Parathyroid adenoma (tissue), 2 donors: ENCODE measurements around the gene RFNG.

Experiments
- H2AFZ ChIP-seq: fragments of 300-600 bp; sonication (generic); one replicate; pipeline ENCODE4 v1.7.0; 2017; ENCODE audit warnings: antibody characterized with exemption, mild to moderate bottlenecking
- H3K27ac ChIP-seq: fragments of 300-600 bp; sonication (generic); one replicate; pipeline ENCODE4 v1.7.0; 2017
- H3K27me3 ChIP-seq: fragments of 300-600 bp; sonication (generic); one replicate; pipeline ENCODE4 v1.7.0; 2017; ENCODE audit warnings: low read length; ENCODE audit not compliant: control insufficient read depth, insufficient read depth
- H3K36me3 ChIP-seq: fragments of 300-600 bp; sonication (generic); one replicate; pipeline ENCODE4 v1.7.0; 2017; ENCODE audit warnings: low read length; ENCODE audit not compliant: control insufficient read depth, insufficient read depth
- H3K4me1 ChIP-seq: fragments of 300-600 bp; sonication (generic); one replicate; pipeline ENCODE4 v1.7.0; 2017; ENCODE audit warnings: control low read depth
- H3K4me2 ChIP-seq: fragments of 300-600 bp; sonication (generic); one replicate; pipeline ENCODE4 v1.7.0; 2017; ENCODE audit warnings: low read length
- H3K4me3 ChIP-seq: fragments of 300-600 bp; sonication (generic); one replicate; pipeline ENCODE4 v1.7.0; 2017; ENCODE audit warnings: low read depth, low read length
- H3K79me2 ChIP-seq: fragments of 300-600 bp; sonication (generic); one replicate; pipeline ENCODE4 v1.7.0; 2017; ENCODE audit warnings: control low read depth
- H3K9ac ChIP-seq: fragments of 300-600 bp; sonication (generic); one replicate; pipeline ENCODE4 v1.7.0; 2017; ENCODE audit warnings: mild to moderate bottlenecking
- H3K9me3 ChIP-seq: fragments of 300-600 bp; sonication (generic); one replicate; pipeline ENCODE4 v1.7.0; 2017; ENCODE audit warnings: low read length; ENCODE audit not compliant: control insufficient read depth
- TF ChIP-seq, protein P1 (sequence below): fragments of 300-600 bp; sonication (generic); IDR thresholded peaks from one replicate; pipeline ENCODE4 v1.7.0; 2017; ENCODE audit warnings: antibody characterized with exemption, mild to moderate bottlenecking
- donor health status: primary hyperparathyroidism.

The RFNG gene

DNA sequence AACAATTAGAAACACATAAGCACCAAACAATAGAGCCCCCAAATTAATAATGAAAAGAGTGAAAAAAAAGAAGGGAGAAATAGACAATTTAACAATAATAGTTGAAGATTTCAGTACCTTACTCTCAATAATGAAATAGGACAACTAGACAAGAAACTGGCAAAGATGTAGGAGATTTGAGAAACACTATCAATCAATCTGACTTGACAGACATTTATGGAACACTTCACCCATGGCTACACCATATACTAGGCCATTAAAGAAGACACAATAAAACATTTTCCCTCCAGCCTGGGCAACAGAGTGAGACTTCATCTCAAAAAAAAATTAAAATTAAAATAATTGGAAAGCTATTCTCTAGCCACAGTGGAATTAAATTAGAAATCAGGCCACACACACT, 19.0 kb upstream of the RFNG start:
- H3K36me3 ChIP-seq: no peaks in the 10 kb centered on the region
- H3K4me1 ChIP-seq: peaks cover 5% of the 10 kb centered on the region
- H3K79me2 ChIP-seq: no peaks in the 10 kb centered on the region
- no peak overlapping the region for H3K4me2 ChIP-seq
- H3K4me3 ChIP-seq: no peak overlapping the region
- no peak overlapping the region for H3K9ac ChIP-seq
- no peaks in the 10 kb centered on the region for H3K27me3 ChIP-seq
- no peaks in the 10 kb centered on the region for H3K9me3 ChIP-seq
- no peak overlapping the region for H2AFZ ChIP-seq
- TF ChIP-seq, protein P1, sequence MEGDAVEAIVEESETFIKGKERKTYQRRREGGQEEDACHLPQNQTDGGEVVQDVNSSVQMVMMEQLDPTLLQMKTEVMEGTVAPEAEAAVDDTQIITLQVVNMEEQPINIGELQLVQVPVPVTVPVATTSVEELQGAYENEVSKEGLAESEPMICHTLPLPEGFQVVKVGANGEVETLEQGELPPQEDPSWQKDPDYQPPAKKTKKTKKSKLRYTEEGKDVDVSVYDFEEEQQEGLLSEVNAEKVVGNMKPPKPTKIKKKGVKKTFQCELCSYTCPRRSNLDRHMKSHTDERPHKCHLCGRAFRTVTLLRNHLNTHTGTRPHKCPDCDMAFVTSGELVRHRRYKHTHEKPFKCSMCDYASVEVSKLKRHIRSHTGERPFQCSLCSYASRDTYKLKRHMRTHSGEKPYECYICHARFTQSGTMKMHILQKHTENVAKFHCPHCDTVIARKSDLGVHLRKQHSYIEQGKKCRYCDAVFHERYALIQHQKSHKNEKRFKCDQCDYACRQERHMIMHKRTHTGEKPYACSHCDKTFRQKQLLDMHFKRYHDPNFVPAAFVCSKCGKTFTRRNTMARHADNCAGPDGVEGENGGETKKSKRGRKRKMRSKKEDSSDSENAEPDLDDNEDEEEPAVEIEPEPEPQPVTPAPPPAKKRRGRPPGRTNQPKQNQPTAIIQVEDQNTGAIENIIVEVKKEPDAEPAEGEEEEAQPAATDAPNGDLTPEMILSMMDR: no peak
- H3K27ac ChIP-seq: no peak overlapping the region

DNA sequence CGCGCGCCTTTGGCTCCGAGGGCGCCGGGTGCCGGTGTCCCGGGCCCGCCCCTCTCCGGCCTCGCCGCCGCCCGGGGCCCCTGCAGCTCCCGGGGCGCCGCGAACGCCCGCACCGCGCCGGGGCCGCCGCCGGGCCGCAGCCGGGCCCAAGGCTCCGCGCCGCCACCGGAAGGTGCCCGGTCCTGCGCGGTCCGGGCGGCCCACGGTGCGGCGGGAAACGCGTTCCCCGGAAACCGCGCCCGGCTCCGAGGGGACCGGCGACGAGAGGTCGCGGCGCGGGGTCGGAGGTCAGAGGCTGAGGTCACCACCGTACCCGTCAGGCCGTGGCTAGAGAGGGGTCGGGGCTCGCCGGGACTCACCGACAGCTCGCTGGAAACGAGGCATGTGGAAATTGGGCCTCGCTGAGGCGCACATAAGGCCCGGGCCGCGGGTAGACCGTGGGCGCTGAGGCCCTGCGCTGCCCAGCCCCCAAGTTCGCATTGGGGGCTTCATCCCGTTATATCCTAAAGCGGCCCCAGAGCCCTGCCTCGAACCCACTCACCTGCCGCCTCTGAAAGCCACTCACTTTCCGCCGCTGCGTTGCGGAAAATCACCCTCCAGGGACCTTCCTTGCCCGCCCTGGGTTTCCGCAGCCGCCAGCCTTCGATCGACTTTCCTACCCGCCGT, 14.2 kb upstream of the RFNG start, which contains the start of gene DUS1L:
Gene DUS1L, minus strand, starts transcription at position 167 of the 666 bp plus-strand sequence. CDS start 745 bp downstream, outside the sequence.
- H3K27me3 ChIP-seq: no peaks in the 10 kb centered on the region
- peak within 1 kb of the TSS; percentile 70 for H3K4me3 ChIP-seq
- peak within 1 kb of the TSS; percentile 64 for H3K27ac ChIP-seq
- peaks cover 13% of the 10 kb centered on the region for H3K4me1 ChIP-seq
- peak within 1 kb of the TSS; percentile 96 for H3K4me2 ChIP-seq
- no peaks in the 10 kb centered on the region for H3K79me2 ChIP-seq
- H3K9me3 ChIP-seq: no peaks in the 10 kb centered on the region
- peak within 1 kb of the TSS; percentile 96 for H2AFZ ChIP-seq
- peak within 1 kb of the TSS; percentile 83 for H3K9ac ChIP-seq
- TF ChIP-seq, protein P1: no peak
- H3K36me3 ChIP-seq: no peaks in the 10 kb centered on the region

DNA sequence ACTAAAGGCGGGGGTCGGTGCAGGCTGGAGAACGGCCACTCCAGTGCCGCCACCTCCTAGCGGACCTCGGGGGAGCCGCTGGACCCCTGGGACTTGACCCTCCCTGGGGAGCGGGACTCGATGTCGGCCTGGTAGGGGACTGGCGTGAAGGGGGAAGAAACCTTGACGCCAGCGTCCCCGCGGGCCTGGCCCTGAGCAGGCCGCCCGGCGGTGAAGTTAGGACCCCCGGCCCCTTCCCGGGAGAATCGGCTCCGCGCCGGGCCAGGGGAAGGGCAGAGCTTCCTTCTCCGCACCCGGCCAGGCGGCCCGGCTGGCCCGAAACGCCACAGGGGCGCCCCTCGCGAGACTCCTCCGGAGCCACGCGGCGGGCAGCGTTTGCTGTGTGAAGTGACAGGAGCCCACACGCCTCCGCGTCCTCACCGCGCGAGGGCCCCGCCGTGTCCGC, 13.6 kb upstream of the RFNG start:
- peak overlapping the region; percentile 70 for H3K4me3 ChIP-seq
- peak overlapping the region; percentile 66 for H2AFZ ChIP-seq
- H3K79me2 ChIP-seq: no peaks in the 10 kb centered on the region
- H3K9me3 ChIP-seq: no peaks in the 10 kb centered on the region
- H3K4me1 ChIP-seq: peaks cover 13% of the 10 kb centered on the region
- H3K36me3 ChIP-seq: no peaks in the 10 kb centered on the region
- H3K27ac ChIP-seq: peak overlapping the region; percentile 42
- no peaks in the 10 kb centered on the region for H3K27me3 ChIP-seq
- peak overlapping the region; percentile 83 for H3K9ac ChIP-seq
- TF ChIP-seq, protein P1: no peak
- peak overlapping the region; percentile 91 for H3K4me2 ChIP-seq

DNA sequence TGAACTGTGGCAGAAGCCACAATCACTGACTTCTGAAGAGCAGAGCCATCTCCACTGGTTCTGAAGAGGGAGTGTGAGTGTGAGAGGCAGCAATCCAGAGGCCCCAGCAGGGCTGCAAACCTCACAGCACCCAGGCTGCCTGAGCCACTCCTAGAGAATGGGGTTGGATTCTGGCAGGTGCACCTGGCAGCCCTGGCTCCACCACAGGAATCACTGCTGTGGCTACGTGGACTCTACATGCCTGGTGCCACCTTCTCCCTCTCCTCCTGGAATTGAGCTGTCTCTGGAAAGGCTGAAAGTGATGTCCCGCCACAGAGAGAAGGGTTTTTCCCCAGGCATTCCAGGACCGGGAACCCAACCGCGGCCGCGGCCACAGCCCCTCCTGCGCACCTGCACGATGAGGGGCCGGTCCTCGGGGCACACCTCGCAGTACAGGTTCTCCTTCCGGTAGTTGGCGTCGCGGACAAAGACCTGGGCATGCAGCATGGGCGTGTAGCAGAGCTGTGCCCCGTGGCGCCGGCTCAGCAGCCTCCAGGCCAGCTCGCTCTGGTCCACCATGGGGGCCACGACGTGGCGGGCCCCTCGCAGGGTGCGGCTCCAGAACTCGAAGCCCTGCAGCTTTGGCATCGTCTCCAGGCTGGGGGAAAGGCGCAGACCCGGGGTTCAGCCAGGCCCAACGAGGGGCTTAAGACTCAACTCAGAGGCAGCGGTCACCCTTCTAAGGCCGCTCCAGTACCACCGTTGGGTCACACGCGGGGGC, 13.0 kb upstream of the RFNG start:
- no peaks in the 10 kb centered on the region for H3K36me3 ChIP-seq
- no peaks in the 10 kb centered on the region for H3K27me3 ChIP-seq
- peak overlapping the region; percentile 42 for H3K27ac ChIP-seq
- H3K4me1 ChIP-seq: peaks cover 13% of the 10 kb centered on the region
- no peaks in the 10 kb centered on the region for H3K79me2 ChIP-seq
- H3K9ac ChIP-seq: peak overlapping the region; percentile 83
- peak overlapping the region; percentile 91 for H3K4me2 ChIP-seq
- no peak overlapping the region for H2AFZ ChIP-seq
- H3K4me3 ChIP-seq: peak overlapping the region; percentile 70
- TF ChIP-seq, protein P1: no peak
- no peaks in the 10 kb centered on the region for H3K9me3 ChIP-seq
